Right cardiac atrium (tissue), 5 donors: ENCODE results near the gene FAM9A. TPM values are rescaled to one million over a fixed set of nuclear protein-coding genes. Genes with fewer than 3 reads are reported as not detected.

Experiments
- ATAC-seq, 2 donors: fragments of 200-7000 bp; cut with Tn5 transposase; one replicate each; pipeline versions ENCODE4 v1.8.0 to v1.9.1; 2020; ENCODE audit warnings: moderate library complexity in 2 of 2, mild to moderate bottlenecking in 1 of 2
- DNase-seq, 3 donors: peaks; one replicate each; pipeline ENCODE4 v3.0.0-alpha.2; 2020
- H3K27ac ChIP-seq: one replicate; pipeline ENCODE4 v1.5.1; 2013; ENCODE audit warnings: mild to moderate bottlenecking, low read length, control low read depth, moderate library complexity
- H3K27me3 ChIP-seq: one replicate; pipeline ENCODE4 v1.6.1; 2013; ENCODE audit not compliant: control insufficient read depth, insufficient read depth
- H3K4me1 ChIP-seq: one replicate; pipeline ENCODE4 v1.6.1; 2013; ENCODE audit warnings: low read length; ENCODE audit not compliant: control insufficient read depth, insufficient read depth
- H3K4me3 ChIP-seq: one replicate; pipeline ENCODE4 v1.5.1; 2013; ENCODE audit warnings: low read length, control low read depth
- H3K9me3 ChIP-seq: one replicate; pipeline ENCODE4 v1.6.1; 2013; ENCODE audit warnings: low read length; ENCODE audit not compliant: control insufficient read depth
- WGBS: extraction: QIAGEN DNeasy Blood & Tissue Kit; methylation state at CpG from one replicate; pipeline ENCODE4 v1.1.7; 2013; 5-methylcytosine and 5-hydroxymethylcytosine counted together
- intact Hi-C, 4 donors: fragments of 100-400 bp; cut with DNase I; formaldehyde crosslinking; loops; one replicate each; pipeline versions ENCODE4 v1.11.0 to v1.14.0; 2022 to 2023
- long read RNA-seq, 4 donors: library from polyadenylated mRNA; unstranded; transcript quantifications; one replicate each; pipeline ENCODE4 v2.0.0, GENCODE V29; 2020 to 2021
- polyA plus RNA-seq: library from polyadenylated mRNA; stranded (reverse); fragments of 200-250 nt; gene quantifications from one replicate; pipeline ENCODE4 v1.2.3, GENCODE V29; 2013
- total RNA-seq, 4 donors: library from RNA; stranded (reverse); fragmentation: NEBNext Ultra II Directional; extraction: Animal tissue kit (Norgen Biotek cat#: 25700); gene quantifications; one replicate each; pipeline ENCODE4 v1.2.1, GENCODE V29; 2021
- donor health status: healthy with polysubstance abuse.
- donor health status: DM: no; HTN: yes; CAD: no.
- donor health status: DM: no; HTN: no; CAD: no.
- donor health status: DM: no; HTN: yes; CAD: no; lungs with severe emphysema.
- donor health status: DM: yes; HTN: yes; CAD: no.

FAM9A gene
- total RNA-seq, result not detected
- polyA plus RNA-seq, result not detected
- long read RNA-seq, donor 1, result 0 reads
- long read RNA-seq, donor 2, result 0 reads
- long read RNA-seq, donor 3, result 0 reads
- long read RNA-seq, donor 4, result 0 reads

GRCh38 chrX:8801041-8801599 is at the start of gene FAM9A:
Gene FAM9A (minus strand): TSS chrX:8801383. CDS start chrX:8800171, 1,212 bp downstream.
- no peaks in the 10 kb centered on the region for H3K4me1 ChIP-seq
- DNase-seq (no peak), ATAC-seq (no peak)
- 96% methylated on average over 31 of the region's 32 CpGs for WGBS
- H3K4me3 ChIP-seq, result no peak within 1 kb of the TSS
- H3K27ac ChIP-seq, result no peak within 1 kb of the TSS
- no peaks in the 10 kb centered on the region for H3K9me3 ChIP-seq
- no peaks in the 10 kb centered on the region for H3K27me3 ChIP-seq
- intact Hi-C loops, result no loop called here

GRCh38 chrX:8850478-8850877 is 49.3 kb upstream of the FAM9A start:
- intact Hi-C loops, result no loop called here
- H3K4me3 ChIP-seq, result no peak overlapping the region
- WGBS, result 82% methylated on average over 6 of the region's 6 CpGs
- ATAC-seq (no peak), DNase-seq (no peak)
- no peak overlapping the region for H3K27ac ChIP-seq
- no peaks in the 10 kb centered on the region for H3K4me1 ChIP-seq
- no peaks in the 10 kb centered on the region for H3K27me3 ChIP-seq
- H3K9me3 ChIP-seq, result no peaks in the 10 kb centered on the region

GRCh38 chrX:8849945-8850344 is 48.8 kb upstream of the FAM9A start:
- Histone ChIP-seq H3K9me3 (no peaks in the 10 kb centered on the region), H3K4me3 (no peak overlapping the region), H3K4me1 (no peaks in the 10 kb centered on the region), H3K27me3 (no peaks in the 10 kb centered on the region), H3K27ac (no peak overlapping the region)
- intact Hi-C loops, result no loop called here
- WGBS, result 81% methylated on average over 2 of the region's 2 CpGs
- DNase-seq (no peak), ATAC-seq (no peak)

GRCh38 chrX:8849458-8849857 is 48.3 kb upstream of the FAM9A start:
- WGBS, result 80% methylated on average over 2 of the region's 2 CpGs
- no peaks in the 10 kb centered on the region for H3K4me1 ChIP-seq
- H3K27ac ChIP-seq, result no peak overlapping the region
- intact Hi-C loops, result no loop called here
- no peak overlapping the region for H3K4me3 ChIP-seq
- H3K27me3 ChIP-seq, result no peaks in the 10 kb centered on the region
- DNase-seq (no peak), ATAC-seq (no peak)
- H3K9me3 ChIP-seq, result no peaks in the 10 kb centered on the region

GRCh38 chrX:8848911-8849310 is 47.7 kb upstream of the FAM9A start:
- no peaks in the 10 kb centered on the region for H3K9me3 ChIP-seq
- no peaks in the 10 kb centered on the region for H3K4me1 ChIP-seq
- no peak overlapping the region for H3K4me3 ChIP-seq
- WGBS, result 72% methylated on average over 3 of the region's 3 CpGs
- intact Hi-C loops, result no loop called here
- H3K27ac ChIP-seq, result no peak overlapping the region
- no peaks in the 10 kb centered on the region for H3K27me3 ChIP-seq
- no peak for ATAC-seq
- DNase-seq, result no peak

- Histone ChIP-seq H3K9me3 (no peaks in the 10 kb centered on the region), H3K27me3 (no peaks in the 10 kb centered on the region), H3K27ac (no peak overlapping the region), H3K4me1 (no peaks in the 10 kb centered on the region), H3K4me3 (no peak overlapping the region)
- intact Hi-C loops, result no loop called here
- ATAC-seq, result no peak
- WGBS, result 74% methylated on average over 3 of the region's 3 CpGs
- DNase-seq, result no peak
Observed at GRCh38 chrX:8848441-8848840, 47.3 kb upstream of the FAM9A start.

- Histone ChIP-seq H3K9me3 (no peaks in the 10 kb centered on the region), H3K4me3 (no peak overlapping the region), H3K27me3 (no peaks in the 10 kb centered on the region), H3K27ac (no peak overlapping the region), H3K4me1 (no peaks in the 10 kb centered on the region)
- 34% methylated on average over 1 of the region's 1 CpG for WGBS
- intact Hi-C loops, result no loop called here
- ATAC-seq, result no peak
- DNase-seq, result no peak
Observed at GRCh38 chrX:8847360-8847759, 46.2 kb upstream of the FAM9A start.

GRCh38 chrX:8846266-8846665 is 45.1 kb upstream of the FAM9A start:
- no peaks in the 10 kb centered on the region for H3K9me3 ChIP-seq
- no peak for DNase-seq
- H3K27me3 ChIP-seq, result no peaks in the 10 kb centered on the region
- intact Hi-C loops, result no loop called here
- H3K4me3 ChIP-seq, result no peak overlapping the region
- ATAC-seq, result no peak
- WGBS, result 66% methylated on average over 5 of the region's 5 CpGs
- no peak overlapping the region for H3K27ac ChIP-seq
- H3K4me1 ChIP-seq, result no peaks in the 10 kb centered on the region

- intact Hi-C loops, result no loop called here
- H3K4me3 ChIP-seq, result no peak overlapping the region
- 73% methylated on average over 10 of the region's 10 CpGs for WGBS
- H3K9me3 ChIP-seq, result no peaks in the 10 kb centered on the region
- no peaks in the 10 kb centered on the region for H3K4me1 ChIP-seq
- H3K27ac ChIP-seq, result no peak overlapping the region
- DNase-seq (no peak), ATAC-seq (no peak)
- H3K27me3 ChIP-seq, result no peaks in the 10 kb centered on the region
Observed at GRCh38 chrX:8845469-8845868, 44.3 kb upstream of the FAM9A start.

GRCh38 chrX:8845060-8845459 is 43.9 kb upstream of the FAM9A start:
- WGBS, result 74% methylated on average over 11 of the region's 11 CpGs
- no peak overlapping the region for H3K27ac ChIP-seq
- intact Hi-C loops, result no loop called here
- no peak for ATAC-seq
- no peaks in the 10 kb centered on the region for H3K9me3 ChIP-seq
- no peak overlapping the region for H3K4me3 ChIP-seq
- H3K4me1 ChIP-seq, result no peaks in the 10 kb centered on the region
- DNase-seq, result peak in 1 of 3 donors; percentile 13
- no peaks in the 10 kb centered on the region for H3K27me3 ChIP-seq

GRCh38 chrX:8844157-8844556 is 43.0 kb upstream of the FAM9A start:
- no peak for DNase-seq
- 91% methylated on average over 1 of the region's 1 CpG for WGBS
- intact Hi-C loops, result no loop called here
- H3K27me3 ChIP-seq, result no peaks in the 10 kb centered on the region
- H3K4me3 ChIP-seq, result no peak overlapping the region
- no peak overlapping the region for H3K27ac ChIP-seq
- no peaks in the 10 kb centered on the region for H3K4me1 ChIP-seq
- no peaks in the 10 kb centered on the region for H3K9me3 ChIP-seq
- no peak for ATAC-seq

GRCh38 chrX:8841911-8842310 is 40.7 kb upstream of the FAM9A start:
- ATAC-seq, result no peak
- Histone ChIP-seq H3K9me3 (no peaks in the 10 kb centered on the region), H3K4me3 (no peak overlapping the region), H3K27ac (no peak overlapping the region), H3K4me1 (no peaks in the 10 kb centered on the region), H3K27me3 (no peaks in the 10 kb centered on the region)
- no peak for DNase-seq
- WGBS, result 91% methylated on average over 6 of the region's 6 CpGs
- intact Hi-C loops, result no loop called here
